Measurements from ENCODE around the gene LRRC8C.

DNA sequence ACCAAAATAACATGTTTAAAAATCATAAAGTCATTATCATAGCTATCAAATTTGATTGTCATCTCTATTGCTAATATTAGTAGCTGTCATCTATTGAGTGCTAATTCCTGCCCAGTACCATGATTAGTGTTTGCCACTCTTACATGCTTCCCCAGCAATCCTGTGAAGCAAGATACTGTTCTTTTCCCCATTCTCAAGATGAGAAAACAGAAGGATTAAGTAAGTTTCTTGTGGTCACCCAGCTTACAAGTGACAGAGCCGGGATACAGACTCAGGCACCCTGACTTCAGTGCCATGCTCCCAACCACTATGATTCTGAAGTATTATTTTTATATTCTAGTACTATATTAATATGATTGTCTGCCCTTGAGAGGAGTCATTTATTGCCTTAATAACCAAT, 36.5 kb downstream of the LRRC8C start:
- TF ChIP-seq POLR2A (IDR thresholded peaks at IDR 0.05), result no peak
- no peak for TF ChIP-seq POLR2AphosphoS5 (IDR thresholded peaks at IDR 0.05)

Data from sigmoid colon (tissue), 4 donors.